AG04450 (cell line): ENCODE data around the gene OGG1. TPM values are rescaled to one million over a fixed set of nuclear protein-coding genes. Genes with fewer than 3 reads are reported as not detected.

Source experiments
- CTCF ChIA-PET: fragments of 300-600, 350-600 bp; formaldehyde crosslinking; extraction: SDS; loops from one replicate; lab custom pipeline; 2022; ENCODE audit warnings: antibody characterized with exemption, inconsistent platforms; lab: Charles Lee
- POLR2A ChIA-PET: fragments of 350-600 bp; formaldehyde crosslinking; extraction: SDS; loops from one replicate; lab custom pipeline; 2021; ENCODE audit warnings: antibody characterized with exemption, inconsistent platforms; lab: Yijun Ruan, JAX
- DNase-seq: peaks from one replicate; pipeline ENCODE4 v3.0.0-alpha.2; 2011; ENCODE audit warnings: low read depth, low spot score
- H3K27ac ChIP-seq: one replicate; pipeline ENCODE4 v1.5.1; 2012; ENCODE audit warnings: low read depth, low read length, control low read depth
- H3K27me3 ChIP-seq: one replicate; pipeline ENCODE4 v1.6.0; 2012; ENCODE audit warnings: low read length; ENCODE audit not compliant: control insufficient read depth, insufficient read depth
- H3K4me3 ChIP-seq: 2 replicates; pipeline ENCODE4 v1.5.1; 2011; ENCODE audit warnings: mild to moderate bottlenecking, low read depth, low read length, control low read depth
- H3K9me3 ChIP-seq: 2 replicates; pipeline ENCODE4 v1.5.1; 2012; ENCODE audit warnings: low read length; ENCODE audit not compliant: control insufficient read depth, insufficient read depth
- CTCF ChIP-seq: IDR thresholded peaks from 2 replicates; pipeline ENCODE4 v1.5.1; 2011; ENCODE audit warnings: low read depth, low read length, control low read depth, inconsistent platforms
- polyA plus RNA-seq: library from polyadenylated mRNA; depleted of rRNA; stranded (reverse); fragments of >200 nt; gene quantifications from 2 replicates; pipeline ENCODE4 v1.2.3, GENCODE V29; 2011

Gene OGG1
- polyA plus RNA-seq, 1 experiment, result 23.5 TPM

- Histone ChIP-seq H3K9me3 (no peaks in the 10 kb centered on the region; the same call in 1 of the 2 replicates), H3K27me3 (no peaks in the 10 kb centered on the region), H3K4me3 (no peak overlapping the region), H3K27ac (no peak overlapping the region)
- no peak for DNase-seq
- ChIA-PET POLR2A (no interaction called here), CTCF (no interaction called here)
- TF ChIP-seq CTCF, result no peak
Measured at GRCh38 chr3:9754678-9755077, 4.9 kb downstream of the OGG1 start.

- H3K4me3 ChIP-seq, result no peak overlapping the region
- no peak for DNase-seq
- CTCF ChIA-PET, result no interaction called here
- no peaks in the 10 kb centered on the region; the same call in 1 of the 2 replicates for H3K9me3 ChIP-seq
- no peaks in the 10 kb centered on the region for H3K27me3 ChIP-seq
- no peak for TF ChIP-seq CTCF
- POLR2A ChIA-PET, result no interaction called here
- no peak overlapping the region for H3K27ac ChIP-seq
Measured at GRCh38 chr3:9757427-9757826, 7.7 kb downstream of the OGG1 start.

GRCh38 chr3:9760779-9761505 lies 11.2 kb downstream of the OGG1 start:
- DNase-seq, result no peak
- no peaks in the 10 kb centered on the region for H3K27me3 ChIP-seq
- no peak for TF ChIP-seq CTCF
- no peak overlapping the region for H3K4me3 ChIP-seq
- no peaks in the 10 kb centered on the region; the same call in 1 of the 2 replicates for H3K9me3 ChIP-seq
- ChIA-PET CTCF (no interaction called here), POLR2A (no interaction called here)
- H3K27ac ChIP-seq, result no peak overlapping the region

GRCh38 chr3:9761919-9762318 lies 12.2 kb downstream of the OGG1 start:
- POLR2A ChIA-PET, result interaction anchor here (0.7 kb wide), 1 partner anchor 8 kb away, joined by 3 read pairs; no protein-coding TSS in a partner anchor
- Histone ChIP-seq H3K4me3 (no peak overlapping the region), H3K9me3 (no peaks in the 10 kb centered on the region; the same call in 1 of the 2 replicates), H3K27ac (no peak overlapping the region), H3K27me3 (no peaks in the 10 kb centered on the region)
- CTCF ChIA-PET, result no interaction called here
- no peak for TF ChIP-seq CTCF
- no peak for DNase-seq

GRCh38 chr3:9762871-9763270 lies 13.1 kb downstream of the OGG1 start:
- no peak overlapping the region for H3K4me3 ChIP-seq
- POLR2A ChIA-PET, result interaction anchor here (0.6 kb wide), 1 partner anchor 26 kb away, joined by 3 read pairs; no protein-coding TSS in a partner anchor
- H3K27me3 ChIP-seq, result no peaks in the 10 kb centered on the region
- CTCF ChIA-PET, result no interaction called here
- DNase-seq, result no peak
- no peak overlapping the region for H3K27ac ChIP-seq
- TF ChIP-seq CTCF, result no peak
- H3K9me3 ChIP-seq, result no peaks in the 10 kb centered on the region
